Myocyte (in vitro differentiated cells): ENCODE measurements around the gene TMEM54. TPM values are rescaled to one million over a fixed set of nuclear protein-coding genes. Genes with fewer than 3 reads are reported as not detected.

Source experiments
- DNase-seq: peaks from one replicate; pipeline ENCODE4 v3.0.0-alpha.2; 2012; ENCODE audit warnings: low read depth
- polyA plus RNA-seq: library from polyadenylated mRNA; unstranded; fragments of >200 nt; gene quantifications from one replicate; pipeline ENCODE4 v1.2.1, GENCODE V29; 2012; ENCODE audit warnings: missing spikeins
- total RNA-seq: library from RNA; depleted of rRNA; stranded (reverse); fragments of >200 nt; gene quantifications from 2 replicates; pipeline ENCODE4 v1.2.3, GENCODE V29; 2014

The TMEM54 gene
- total RNA-seq = 28.3 and 44.2 TPM in 2 replicates
- polyA plus RNA-seq = 45.5 TPM

GRCh38 chr1:32900956-32901822 lies at the start of gene TMEM54:
TMEM54 (minus strand) TSS chr1:32901389; CDS start chr1:32901238, 151 bp downstream.
- peak; percentile 34 for DNase-seq

GRCh38 chr1:32949519-32949918 lies 48.3 kb upstream of the TMEM54 start:
- no peak for DNase-seq

GRCh38 chr1:32948905-32949304 lies 47.7 kb upstream of the TMEM54 start:
- no peak for DNase-seq

- peak; percentile 14 for DNase-seq
Measured at GRCh38 chr1:32948390-32948722, 47.2 kb upstream of the TMEM54 start.

- DNase-seq = no peak
Measured at GRCh38 chr1:32947669-32948389, 46.6 kb upstream of the TMEM54 start.

GRCh38 chr1:32946413-32946812 lies 45.2 kb upstream of the TMEM54 start:
- DNase-seq = no peak

GRCh38 chr1:32944180-32944579 lies 43.0 kb upstream of the TMEM54 start:
- no peak for DNase-seq

- DNase-seq = peak; percentile 62
Measured at GRCh38 chr1:32939655-32940371, 38.6 kb upstream of the TMEM54 start.

GRCh38 chr1:32937061-32937460 lies 35.9 kb upstream of the TMEM54 start:
- DNase-seq = no peak

- no peak for DNase-seq
Measured at GRCh38 chr1:32934535-32934934, 33.3 kb upstream of the TMEM54 start.

GRCh38 chr1:32933742-32934322 lies 32.6 kb upstream of the TMEM54 start:
- DNase-seq = no peak

- DNase-seq = no peak
Measured at GRCh38 chr1:32931760-32932159, 30.6 kb upstream of the TMEM54 start.

GRCh38 chr1:32929366-32929765 lies 28.2 kb upstream of the TMEM54 start:
- no peak for DNase-seq

GRCh38 chr1:32928715-32929114 lies 27.5 kb upstream of the TMEM54 start:
- no peak for DNase-seq

GRCh38 chr1:32928285-32928684 lies 27.1 kb upstream of the TMEM54 start:
- DNase-seq = no peak

- DNase-seq = no peak
Measured at GRCh38 chr1:32927441-32927840, 26.3 kb upstream of the TMEM54 start.

- no peak for DNase-seq
Measured at GRCh38 chr1:32926562-32926961, 25.4 kb upstream of the TMEM54 start.

GRCh38 chr1:32925403-32926162 lies 24.4 kb upstream of the TMEM54 start:
- no peak for DNase-seq

GRCh38 chr1:32924881-32925344 lies 23.7 kb upstream of the TMEM54 start:
- DNase-seq = no peak

GRCh38 chr1:32920833-32921232 lies 19.6 kb upstream of the TMEM54 start:
- DNase-seq = no peak
